ENCODE data around the gene TMC8. TPM values are rescaled to one million over a fixed set of nuclear protein-coding genes. Genes with fewer than 3 reads are reported as not detected.
A peak's percentile ranks its signal among the peaks of the same experiment; 100 is the strongest.

The TMC8 gene
- total and polyA plus RNA-seq, 2 donors from 2014 or later, result 1.0 to 35.9 TPM

GRCh38 chr17:78134899-78135385, 4.4 kb downstream of the TMC8 start:
- no peaks in the 10 kb centered on the region for H3K36me3 ChIP-seq (ENCODE audit: control insufficient read depth in 2 of 3, insufficient read depth in 3 of 3, low read length in 3 of 3)
- H3K27me3 ChIP-seq (ENCODE audit: control insufficient read depth, insufficient read depth, low read length), result no peaks in the 10 kb centered on the region
- FAIRE-seq (no peak), DNase-seq (no peak)
- no peak overlapping the region for H3K9ac ChIP-seq (ENCODE audit: low read length in 3 of 3)
- no peak overlapping the region for H3K27ac ChIP-seq (ENCODE audit: low read depth in 2 of 2, low read length in 2 of 2)
- no peak overlapping the region for H3K4me3 ChIP-seq (ENCODE audit: low read length in 3 of 3)
- no peak for TF ChIP-seq CTCF (IDR thresholded peaks at IDR 0.05; ENCODE audit: borderline replicate concordance, extremely low read depth, insufficient read depth)
- no peaks in the 10 kb centered on the region for H3K9me3 ChIP-seq (ENCODE audit: control insufficient read depth in 2 of 3, insufficient read depth in 1 of 3, low read length in 3 of 3)
- intact Hi-C loops (cut with DNase I), result no loop called here
- peaks cover 0 to 7% (median 0%) of the 10 kb centered on the region in 3 donors for H3K4me1 ChIP-seq (ENCODE audit: control insufficient read depth in 2 of 3, insufficient read depth in 2 of 3, low read depth in 1 of 3, low read length in 3 of 3)

DNA sequence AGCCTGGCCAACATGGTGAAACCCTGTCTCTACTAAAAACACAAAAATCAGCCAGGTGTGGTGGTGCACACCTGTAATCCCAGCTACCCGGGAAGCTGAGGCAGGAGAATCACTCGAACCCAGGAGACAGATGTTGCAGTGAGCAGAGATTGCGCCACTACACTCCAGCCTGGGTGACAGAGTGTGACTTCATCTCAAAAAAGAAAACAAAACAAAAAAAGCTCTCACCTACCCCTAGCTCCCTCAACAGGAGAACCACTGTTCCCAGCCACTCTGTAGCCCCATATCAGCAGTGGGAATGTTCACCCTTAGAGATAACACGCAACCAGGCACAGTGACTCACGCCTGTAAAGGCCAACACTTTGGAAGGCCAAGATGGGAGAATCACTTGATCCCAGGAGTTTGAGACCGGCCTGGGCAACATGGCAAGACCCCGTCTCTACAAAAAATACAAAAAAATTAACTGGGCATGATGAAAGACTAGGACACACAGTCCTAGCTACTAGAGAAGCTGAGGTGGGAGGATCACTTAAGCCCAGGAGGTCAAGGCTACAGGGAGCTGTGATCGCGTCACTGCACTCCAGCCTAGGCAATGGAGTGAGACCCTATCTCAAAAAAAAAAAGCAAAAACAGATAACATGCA, 5.4 kb downstream of the TMC8 start:
- Histone ChIP-seq H3K4me3 (ENCODE audit: low read length in 3 of 3) (no peak overlapping the region), H3K9me3 (ENCODE audit: control insufficient read depth in 2 of 3, insufficient read depth in 1 of 3, low read length in 3 of 3) (no peaks in the 10 kb centered on the region), H3K9ac (ENCODE audit: low read length in 3 of 3) (no peak overlapping the region), H3K4me1 (ENCODE audit: control insufficient read depth in 2 of 3, insufficient read depth in 2 of 3, low read depth in 1 of 3, low read length in 3 of 3) (peaks cover 0 to 2% (median 0%) of the 10 kb centered on the region in 3 donors), H3K27me3 (ENCODE audit: control insufficient read depth, insufficient read depth, low read length) (no peaks in the 10 kb centered on the region), H3K27ac (ENCODE audit: low read depth in 2 of 2, low read length in 2 of 2) (no peak overlapping the region), H3K36me3 (ENCODE audit: control insufficient read depth in 2 of 3, insufficient read depth in 3 of 3, low read length in 3 of 3) (no peaks in the 10 kb centered on the region)
- DNase-seq (no peak), FAIRE-seq (no peak)
- intact Hi-C loops (cut with DNase I), result no loop called here
- no peak for TF ChIP-seq CTCF (IDR thresholded peaks at IDR 0.05; ENCODE audit: borderline replicate concordance, extremely low read depth, insufficient read depth)

DNA sequence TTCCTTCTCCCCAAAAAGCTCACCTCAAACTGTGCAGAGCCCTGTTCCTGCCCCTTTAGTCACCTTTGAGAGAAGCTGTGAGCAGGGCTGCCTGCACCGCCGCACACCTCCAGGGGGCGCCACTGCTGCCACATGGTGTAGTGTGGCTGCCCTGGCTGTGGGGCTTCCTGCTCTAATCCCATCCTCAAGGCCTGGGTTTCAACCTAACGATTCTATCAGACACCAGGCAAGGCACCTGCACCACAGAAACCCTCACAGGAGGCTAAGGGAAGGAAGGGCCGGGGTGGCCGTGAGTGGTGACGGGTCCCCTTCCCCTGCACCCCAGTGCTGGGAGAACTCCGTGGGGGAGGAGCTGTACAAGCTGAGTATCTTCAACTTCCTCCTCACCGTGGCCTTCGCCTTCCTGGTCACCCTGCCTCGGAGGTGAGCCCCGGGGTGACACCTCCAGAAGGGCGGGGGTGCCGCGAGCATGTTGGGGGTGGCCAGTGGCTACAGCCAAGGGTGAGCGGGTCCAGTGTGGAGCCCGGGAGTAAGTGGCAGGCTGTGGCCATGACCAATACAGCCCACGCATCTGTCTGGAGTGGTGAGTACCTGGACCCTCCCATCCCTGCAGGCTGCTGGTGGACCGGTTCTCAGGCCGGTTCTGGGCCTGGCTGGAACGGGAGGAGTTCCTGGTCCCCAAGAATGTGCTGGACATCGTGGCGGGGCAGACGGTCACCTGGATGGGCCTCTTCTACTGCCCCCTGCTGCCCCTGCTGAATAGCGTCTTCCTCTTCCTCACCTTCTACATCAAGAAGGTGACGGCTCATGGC, 7.0 kb downstream of the TMC8 start:
- Histone ChIP-seq H3K9me3 (ENCODE audit: control insufficient read depth in 2 of 3, insufficient read depth in 1 of 3, low read length in 3 of 3) (no peaks in the 10 kb centered on the region), H3K27ac (ENCODE audit: low read depth in 2 of 2, low read length in 2 of 2) (no peak overlapping the region), H3K9ac (ENCODE audit: low read length in 3 of 3) (no peak overlapping the region), H3K36me3 (ENCODE audit: control insufficient read depth in 2 of 3, insufficient read depth in 3 of 3, low read length in 3 of 3) (no peaks in the 10 kb centered on the region), H3K4me3 (ENCODE audit: low read length in 3 of 3) (no peak overlapping the region), H3K4me1 (ENCODE audit: control insufficient read depth in 2 of 3, insufficient read depth in 2 of 3, low read depth in 1 of 3, low read length in 3 of 3) (peaks cover 0 to 8% (median 5%) of the 10 kb centered on the region in 3 donors), H3K27me3 (ENCODE audit: control insufficient read depth, insufficient read depth, low read length) (no peaks in the 10 kb centered on the region)
- DNase-seq (peak in 1 of 5 donors; percentile 56), FAIRE-seq (no peak)
- peak; percentile 8 for TF ChIP-seq CTCF (IDR thresholded peaks at IDR 0.05; ENCODE audit: borderline replicate concordance, extremely low read depth, insufficient read depth)
- intact Hi-C loops (cut with DNase I), result no loop called here

Measured in kidney (tissue), 14 donors.